Measurements from ENCODE around the gene ZNF536.
"Not testable (repeated sequence)": the region's sequence is repeated elsewhere in the genome, so short reads cannot be mapped to it uniquely, and the experiment has no call there.

The ZNF536 gene

GRCh38 chr19:30457484-30457883 is 85.3 kb downstream of the ZNF536 start:
- Histone ChIP-seq H3K4me1 (ENCODE audit: insufficient read depth, low read length) (no peaks in the 10 kb centered on the region), H3K9ac (ENCODE audit: low read length) (no peak overlapping the region), H3K9me3 (ENCODE audit: low read length) (no peaks in the 10 kb centered on the region), H3K27me3 (ENCODE audit: control insufficient read depth in 1 of 2, insufficient read depth in 2 of 2, low read length in 2 of 2) (no peaks in the 10 kb centered on the region), H3K36me3 (ENCODE audit: insufficient read depth, low read length) (no peaks in the 10 kb centered on the region), H3K4me3 (ENCODE audit: low read depth in 1 of 2, low read length in 2 of 2) (no peak overlapping the region), H3K27ac (ENCODE audit: low read depth, low read length) (no peak overlapping the region)

GRCh38 chr19:30459859-30460258 is 87.7 kb downstream of the ZNF536 start:
- H3K36me3 ChIP-seq (ENCODE audit: insufficient read depth, low read length) = no peaks in the 10 kb centered on the region
- H3K27me3 ChIP-seq (ENCODE audit: control insufficient read depth in 1 of 2, insufficient read depth in 2 of 2, low read length in 2 of 2) = no peaks in the 10 kb centered on the region
- H3K4me1 ChIP-seq (ENCODE audit: insufficient read depth, low read length) = no peaks in the 10 kb centered on the region
- no peak overlapping the region for H3K27ac ChIP-seq (ENCODE audit: low read depth, low read length)
- H3K4me3 ChIP-seq (ENCODE audit: low read depth in 1 of 2, low read length in 2 of 2) = no peak overlapping the region
- H3K9me3 ChIP-seq (ENCODE audit: low read length) = no peaks in the 10 kb centered on the region
- no peak overlapping the region for H3K9ac ChIP-seq (ENCODE audit: low read length)

- Histone ChIP-seq H3K4me1 (ENCODE audit: insufficient read depth, low read length) (no peaks in the 10 kb centered on the region), H3K27ac (ENCODE audit: low read depth, low read length) (no peak overlapping the region), H3K9ac (ENCODE audit: low read length) (no peak overlapping the region), H3K9me3 (ENCODE audit: low read length) (no peaks in the 10 kb centered on the region), H3K36me3 (ENCODE audit: insufficient read depth, low read length) (no peaks in the 10 kb centered on the region), H3K4me3 (ENCODE audit: low read depth in 1 of 2, low read length in 2 of 2) (no peak overlapping the region), H3K27me3 (ENCODE audit: control insufficient read depth in 1 of 2, insufficient read depth in 2 of 2, low read length in 2 of 2) (no peaks in the 10 kb centered on the region)
Measured at GRCh38 chr19:30464162-30464561, 92.0 kb downstream of the ZNF536 start.

GRCh38 chr19:30466598-30466997 is 94.4 kb downstream of the ZNF536 start:
- H3K27me3 ChIP-seq (ENCODE audit: control insufficient read depth in 1 of 2, insufficient read depth in 2 of 2, low read length in 2 of 2); H3K9me3 ChIP-seq (ENCODE audit: low read length); H3K4me1 ChIP-seq (ENCODE audit: insufficient read depth, low read length); H3K27ac ChIP-seq (ENCODE audit: low read depth, low read length); H3K36me3 ChIP-seq (ENCODE audit: insufficient read depth, low read length); H3K4me3 ChIP-seq (ENCODE audit: low read depth in 1 of 2, low read length in 2 of 2); H3K9ac ChIP-seq (ENCODE audit: low read length): not testable (repeated sequence)

- no peaks in the 10 kb centered on the region for H3K27me3 ChIP-seq (ENCODE audit: control insufficient read depth in 1 of 2, insufficient read depth in 2 of 2, low read length in 2 of 2)
- H3K4me1 ChIP-seq (ENCODE audit: insufficient read depth, low read length) = no peaks in the 10 kb centered on the region
- no peak overlapping the region for H3K9ac ChIP-seq (ENCODE audit: low read length)
- H3K27ac ChIP-seq (ENCODE audit: low read depth, low read length) = no peak overlapping the region
- no peak overlapping the region for H3K4me3 ChIP-seq (ENCODE audit: low read depth in 1 of 2, low read length in 2 of 2)
- H3K9me3 ChIP-seq (ENCODE audit: low read length) = no peaks in the 10 kb centered on the region
- no peaks in the 10 kb centered on the region for H3K36me3 ChIP-seq (ENCODE audit: insufficient read depth, low read length)
Measured at GRCh38 chr19:30467239-30467638, 95.1 kb downstream of the ZNF536 start.

GRCh38 chr19:30469774-30470173 is 97.6 kb downstream of the ZNF536 start:
- H3K4me1 ChIP-seq (ENCODE audit: insufficient read depth, low read length) = no peaks in the 10 kb centered on the region
- no peak overlapping the region for H3K4me3 ChIP-seq (ENCODE audit: low read depth in 1 of 2, low read length in 2 of 2)
- no peak overlapping the region for H3K9ac ChIP-seq (ENCODE audit: low read length)
- no peak overlapping the region for H3K27ac ChIP-seq (ENCODE audit: low read depth, low read length)
- no peaks in the 10 kb centered on the region for H3K36me3 ChIP-seq (ENCODE audit: insufficient read depth, low read length)
- no peaks in the 10 kb centered on the region for H3K9me3 ChIP-seq (ENCODE audit: low read length)
- no peaks in the 10 kb centered on the region for H3K27me3 ChIP-seq (ENCODE audit: control insufficient read depth in 1 of 2, insufficient read depth in 2 of 2, low read length in 2 of 2)

GRCh38 chr19:30471441-30471840 is 99.3 kb downstream of the ZNF536 start:
- H3K9me3 ChIP-seq (ENCODE audit: low read length) = no peaks in the 10 kb centered on the region
- no peak overlapping the region for H3K4me3 ChIP-seq (ENCODE audit: low read depth in 1 of 2, low read length in 2 of 2)
- no peaks in the 10 kb centered on the region for H3K36me3 ChIP-seq (ENCODE audit: insufficient read depth, low read length)

GRCh38 chr19:30473334-30473867 is 101.2 kb downstream of the ZNF536 start:
- Histone ChIP-seq H3K27ac (ENCODE audit: low read depth, low read length) (no peak overlapping the region), H3K4me1 (ENCODE audit: insufficient read depth, low read length) (no peaks in the 10 kb centered on the region), H3K9me3 (ENCODE audit: low read length) (no peaks in the 10 kb centered on the region), H3K4me3 (ENCODE audit: low read depth in 1 of 2, low read length in 2 of 2) (no peak overlapping the region), H3K9ac (ENCODE audit: low read length) (no peak overlapping the region), H3K27me3 (ENCODE audit: control insufficient read depth in 1 of 2, insufficient read depth in 2 of 2, low read length in 2 of 2) (no peaks in the 10 kb centered on the region), H3K36me3 (ENCODE audit: insufficient read depth, low read length) (no peaks in the 10 kb centered on the region)

More at GRCh38 chr19:30471441-30471840, 99.3 kb downstream of the ZNF536 start:
- Histone ChIP-seq H3K27ac (ENCODE audit: low read depth, low read length) (no peak overlapping the region), H3K27me3 (ENCODE audit: control insufficient read depth in 1 of 2, insufficient read depth in 2 of 2, low read length in 2 of 2) (no peaks in the 10 kb centered on the region), H3K9ac (ENCODE audit: low read length) (no peak overlapping the region), H3K4me1 (ENCODE audit: insufficient read depth, low read length) (no peaks in the 10 kb centered on the region)

GRCh38 chr19:30476997-30477396 is 104.8 kb downstream of the ZNF536 start:
- Histone ChIP-seq H3K4me3 (ENCODE audit: low read depth in 1 of 2, low read length in 2 of 2) (no peak overlapping the region), H3K36me3 (ENCODE audit: insufficient read depth, low read length) (no peaks in the 10 kb centered on the region), H3K9ac (ENCODE audit: low read length) (no peak overlapping the region), H3K27ac (ENCODE audit: low read depth, low read length) (no peak overlapping the region), H3K27me3 (ENCODE audit: control insufficient read depth in 1 of 2, insufficient read depth in 2 of 2, low read length in 2 of 2) (no peaks in the 10 kb centered on the region), H3K9me3 (ENCODE audit: low read length) (no peaks in the 10 kb centered on the region), H3K4me1 (ENCODE audit: insufficient read depth, low read length) (no peaks in the 10 kb centered on the region)

- no peaks in the 10 kb centered on the region for H3K9me3 ChIP-seq (ENCODE audit: low read length)
- no peak overlapping the region for H3K9ac ChIP-seq (ENCODE audit: low read length)
- H3K4me1 ChIP-seq (ENCODE audit: insufficient read depth, low read length) = no peaks in the 10 kb centered on the region
- no peaks in the 10 kb centered on the region for H3K36me3 ChIP-seq (ENCODE audit: insufficient read depth, low read length)
- H3K27ac ChIP-seq (ENCODE audit: low read depth, low read length) = no peak overlapping the region
- no peaks in the 10 kb centered on the region for H3K27me3 ChIP-seq (ENCODE audit: control insufficient read depth in 1 of 2, insufficient read depth in 2 of 2, low read length in 2 of 2)
- H3K4me3 ChIP-seq (ENCODE audit: low read depth in 1 of 2, low read length in 2 of 2) = no peak overlapping the region
Measured at GRCh38 chr19:30479231-30479630, 107.0 kb downstream of the ZNF536 start.

GRCh38 chr19:30480097-30480496 is 107.9 kb downstream of the ZNF536 start:
- Histone ChIP-seq H3K9me3 (ENCODE audit: low read length) (no peaks in the 10 kb centered on the region), H3K27ac (ENCODE audit: low read depth, low read length) (no peak overlapping the region), H3K9ac (ENCODE audit: low read length) (no peak overlapping the region), H3K27me3 (ENCODE audit: control insufficient read depth in 1 of 2, insufficient read depth in 2 of 2, low read length in 2 of 2) (no peaks in the 10 kb centered on the region), H3K4me3 (ENCODE audit: low read depth in 1 of 2, low read length in 2 of 2) (no peak overlapping the region), H3K4me1 (ENCODE audit: insufficient read depth, low read length) (no peaks in the 10 kb centered on the region), H3K36me3 (ENCODE audit: insufficient read depth, low read length) (no peaks in the 10 kb centered on the region)

- no peak overlapping the region for H3K9ac ChIP-seq (ENCODE audit: low read length)
- no peaks in the 10 kb centered on the region for H3K9me3 ChIP-seq (ENCODE audit: low read length)
- H3K4me3 ChIP-seq (ENCODE audit: low read depth in 1 of 2, low read length in 2 of 2) = no peak overlapping the region
- no peaks in the 10 kb centered on the region for H3K27me3 ChIP-seq (ENCODE audit: control insufficient read depth in 1 of 2, insufficient read depth in 2 of 2, low read length in 2 of 2)
- H3K4me1 ChIP-seq (ENCODE audit: insufficient read depth, low read length) = no peaks in the 10 kb centered on the region
- H3K27ac ChIP-seq (ENCODE audit: low read depth, low read length) = no peak overlapping the region
- H3K36me3 ChIP-seq (ENCODE audit: insufficient read depth, low read length) = no peaks in the 10 kb centered on the region
Measured at GRCh38 chr19:30481063-30481462, 108.9 kb downstream of the ZNF536 start.
